SK-N-MC (cell line): Measurements from ENCODE around the gene SNX8.

Source experiments
- EZH2 ChIP-seq: fragments of 200-600 bp; sonication (generic); IDR thresholded peaks from one replicate; pipeline ENCODE4 v1.6.1; 2017; ENCODE audit warnings: antibody characterized with exemption
- FOXP2 ChIP-seq: optimal IDR thresholded peaks from 2 replicates; pipeline ENCODE3; 2011; ENCODE audit warnings: mild to moderate bottlenecking, moderate library complexity; ENCODE audit not compliant: insufficient read depth; ENCODE audit errors: extremely low read length, control extremely low read depth
- POLR2AphosphoS5 ChIP-seq: IDR thresholded peaks from 2 replicates; pipeline ENCODE4 v1.6.1; 2012; ENCODE audit warnings: mild to moderate bottlenecking, low read depth, low read length, borderline replicate concordance

DNA sequence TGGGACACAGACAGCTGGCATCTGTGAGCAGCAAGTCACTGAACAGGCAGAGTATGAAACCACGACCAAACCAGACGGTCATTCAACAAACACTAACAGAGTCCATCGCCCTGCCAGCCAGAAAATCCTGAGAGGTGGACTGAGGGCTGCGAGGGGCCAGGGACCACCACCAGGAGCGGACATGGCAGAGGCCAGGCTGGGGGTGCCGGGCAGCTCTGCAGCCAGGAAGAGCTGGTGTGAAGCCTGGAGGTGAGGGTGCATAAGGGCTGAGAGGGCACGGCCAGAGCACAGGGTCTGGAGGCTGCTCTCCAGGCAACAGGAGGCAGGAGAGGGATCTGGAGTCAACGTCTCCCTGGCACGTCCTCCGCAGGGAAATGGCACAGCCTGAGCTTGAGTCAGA is 97.0 kb downstream of the SNX8 start:
- TF ChIP-seq POLR2AphosphoS5 (no peak), EZH2 (no peak), FOXP2 (no peak)
